ENCODE data around the gene RBKS.
"Not testable (repeated sequence)": the region's sequence is repeated elsewhere in the genome, so short reads cannot be mapped to it uniquely, and the experiment has no call there.

The RBKS gene

DNA sequence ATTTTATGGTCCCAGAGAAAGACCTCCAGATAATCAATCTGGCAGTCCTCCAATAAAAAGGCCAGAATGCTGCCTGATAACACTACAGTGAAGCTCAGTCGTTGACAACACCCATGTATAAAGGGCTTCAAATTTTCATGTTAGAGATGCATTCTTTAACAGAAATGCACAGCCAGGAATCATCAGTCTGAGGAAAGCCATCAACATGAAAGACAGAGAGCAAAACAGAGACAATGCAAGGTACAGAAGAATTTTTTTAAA is 14.1 kb upstream of the RBKS start:
- no peak for DNase-seq

DNA sequence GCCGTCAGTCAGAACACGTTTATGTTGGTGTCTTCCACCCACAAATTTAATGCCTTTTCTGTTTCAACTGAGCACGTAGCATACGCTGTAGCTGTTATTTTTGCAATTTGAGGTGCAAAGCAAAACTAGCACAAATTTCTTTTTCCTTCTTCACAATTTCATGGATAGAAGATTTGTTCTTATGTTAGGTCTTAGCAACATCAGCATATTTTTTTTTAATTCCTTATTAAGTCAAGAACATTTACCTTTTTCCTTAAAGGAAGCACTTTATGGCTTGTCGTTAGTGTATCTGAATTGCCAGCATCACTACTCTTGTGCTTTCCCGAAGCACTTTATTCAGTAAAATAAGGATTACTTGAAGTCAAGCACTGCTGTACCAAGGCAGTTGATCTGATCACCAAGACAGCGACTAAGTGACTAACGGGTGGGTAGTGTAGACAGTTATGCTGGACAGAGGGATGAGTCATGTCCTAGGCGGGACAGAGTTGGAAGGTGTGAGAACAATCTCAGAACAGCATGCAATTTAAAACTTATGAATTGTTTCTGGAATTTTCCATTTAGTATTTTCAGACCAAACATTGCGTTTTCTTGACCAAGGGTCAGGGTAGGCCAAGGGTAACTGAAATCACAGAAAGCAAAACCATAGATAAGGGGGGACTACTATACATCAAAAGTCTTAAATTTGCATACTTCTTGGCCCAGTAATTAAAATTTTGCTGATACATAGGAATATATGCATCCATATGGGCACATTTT is 13.6 kb upstream of the RBKS start:
- no peak for DNase-seq

DNA sequence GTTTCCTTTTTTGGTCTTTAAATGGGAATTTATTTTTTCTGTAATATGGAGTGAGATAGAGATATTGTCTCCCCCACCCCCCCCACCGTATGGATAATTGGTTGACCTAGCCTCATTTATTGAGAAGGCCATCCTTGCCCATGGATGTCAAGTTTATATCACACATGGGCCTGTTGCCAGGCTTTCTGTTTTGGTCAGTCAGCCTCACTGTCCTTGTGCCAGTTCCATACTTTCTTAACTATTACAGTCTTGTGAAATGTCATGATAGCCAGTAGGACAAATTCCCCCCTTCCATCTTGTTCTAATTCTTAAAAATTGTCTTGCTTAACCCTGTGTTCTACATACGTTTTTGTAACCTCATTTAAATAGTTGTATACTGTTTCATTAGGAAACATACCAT is 12.8 kb upstream of the RBKS start:
- no peak for DNase-seq

DNA sequence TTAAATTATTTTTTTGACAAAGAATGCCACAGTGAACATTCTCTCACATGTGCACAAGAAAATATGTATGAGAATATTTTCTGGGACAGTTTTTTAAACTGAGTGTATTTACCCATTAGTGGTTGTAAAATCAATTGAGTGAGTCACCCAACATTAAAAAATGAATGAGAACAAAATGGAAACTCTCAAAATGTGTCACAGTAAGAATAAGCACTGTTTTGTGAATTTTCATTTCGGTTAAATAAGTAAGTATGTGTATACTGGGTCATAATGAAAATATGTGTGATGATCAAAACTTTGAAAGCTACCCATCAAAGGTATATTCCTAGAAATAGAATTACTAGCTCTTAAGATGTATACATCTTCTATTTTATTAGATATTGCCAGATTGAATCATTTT is 11.9 kb upstream of the RBKS start:
- no peak for DNase-seq

DNA sequence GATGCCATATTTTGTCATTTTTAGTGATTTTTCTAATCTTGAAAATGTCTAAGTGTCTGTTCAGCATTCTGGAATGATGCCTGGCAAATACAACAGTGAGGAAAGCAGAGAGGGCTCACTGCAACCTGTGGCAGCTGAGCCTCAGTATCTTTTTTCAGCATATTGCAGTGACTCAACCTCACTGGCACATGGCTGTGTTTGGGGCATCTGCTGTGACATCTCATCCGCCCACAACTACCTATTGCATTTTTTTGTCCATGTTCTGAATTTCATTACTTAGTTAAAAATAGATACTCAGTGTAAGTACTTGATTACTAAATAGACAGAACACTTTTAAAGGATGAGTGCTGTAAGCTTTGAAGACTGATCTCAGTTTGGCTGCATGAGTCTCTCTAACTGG is 11.0 kb upstream of the RBKS start:
- DNase-seq: no peak

DNA sequence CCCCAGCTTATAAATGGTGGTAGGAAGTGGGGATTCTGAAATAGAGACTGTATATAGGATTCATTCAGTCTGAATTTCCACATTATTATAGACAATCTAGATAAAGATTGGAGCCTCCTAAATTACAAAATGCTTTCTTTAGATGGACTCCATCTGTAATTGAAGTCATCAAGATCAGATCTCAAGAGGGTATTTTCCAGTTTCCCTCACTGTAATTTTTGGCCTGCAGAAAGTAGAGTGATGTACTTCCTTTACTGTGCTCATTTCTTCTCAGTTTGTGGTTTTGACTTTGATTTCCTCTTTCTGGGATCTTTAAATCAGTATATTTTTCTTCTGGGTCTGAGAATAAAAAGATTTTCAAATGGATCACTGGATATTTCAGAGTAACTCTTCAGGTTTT is 7.5 kb upstream of the RBKS start:
- DNase-seq: no peak

DNA sequence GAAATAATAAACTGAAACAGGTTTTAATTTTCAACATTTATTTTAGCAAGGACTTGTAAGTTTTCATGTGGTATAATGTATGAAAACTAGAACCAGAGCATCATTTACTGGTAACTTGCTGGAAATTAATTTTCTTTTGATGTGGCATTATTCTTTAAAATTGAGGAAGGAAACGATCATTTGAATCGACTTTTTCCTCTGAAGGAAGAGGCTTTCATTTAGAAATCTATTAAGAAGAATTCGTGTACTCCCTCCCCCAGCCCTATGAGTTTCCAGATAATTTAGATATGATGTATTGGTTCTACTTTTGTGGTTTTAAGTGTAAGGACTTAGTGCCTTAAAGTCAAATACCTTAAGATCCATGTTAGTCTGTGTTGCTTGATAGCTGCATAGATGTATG is 2.8 kb upstream of the RBKS start:
- no peak for DNase-seq

DNA sequence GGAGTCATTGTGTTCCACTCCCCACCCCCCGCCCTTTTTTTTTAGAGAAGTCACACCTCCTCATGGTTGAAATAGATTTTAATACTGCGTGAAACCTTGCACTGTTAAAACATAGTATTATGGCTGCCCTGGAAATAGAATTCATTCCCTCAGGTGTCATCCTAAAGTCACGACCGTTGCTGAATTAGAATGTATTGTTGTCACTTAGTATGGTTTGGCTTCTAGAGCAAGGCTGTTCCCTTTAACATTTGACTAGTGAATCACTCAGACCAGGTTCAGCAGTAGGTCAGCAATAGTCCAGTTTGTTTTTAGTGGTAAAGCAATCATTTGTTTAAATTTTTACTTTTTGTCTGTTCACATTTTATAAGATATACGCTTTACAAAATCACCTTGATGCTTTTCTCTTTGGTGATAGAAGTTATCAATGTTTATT is 1.5 kb upstream of the RBKS start:
- DNase-seq: no peak

DNA sequence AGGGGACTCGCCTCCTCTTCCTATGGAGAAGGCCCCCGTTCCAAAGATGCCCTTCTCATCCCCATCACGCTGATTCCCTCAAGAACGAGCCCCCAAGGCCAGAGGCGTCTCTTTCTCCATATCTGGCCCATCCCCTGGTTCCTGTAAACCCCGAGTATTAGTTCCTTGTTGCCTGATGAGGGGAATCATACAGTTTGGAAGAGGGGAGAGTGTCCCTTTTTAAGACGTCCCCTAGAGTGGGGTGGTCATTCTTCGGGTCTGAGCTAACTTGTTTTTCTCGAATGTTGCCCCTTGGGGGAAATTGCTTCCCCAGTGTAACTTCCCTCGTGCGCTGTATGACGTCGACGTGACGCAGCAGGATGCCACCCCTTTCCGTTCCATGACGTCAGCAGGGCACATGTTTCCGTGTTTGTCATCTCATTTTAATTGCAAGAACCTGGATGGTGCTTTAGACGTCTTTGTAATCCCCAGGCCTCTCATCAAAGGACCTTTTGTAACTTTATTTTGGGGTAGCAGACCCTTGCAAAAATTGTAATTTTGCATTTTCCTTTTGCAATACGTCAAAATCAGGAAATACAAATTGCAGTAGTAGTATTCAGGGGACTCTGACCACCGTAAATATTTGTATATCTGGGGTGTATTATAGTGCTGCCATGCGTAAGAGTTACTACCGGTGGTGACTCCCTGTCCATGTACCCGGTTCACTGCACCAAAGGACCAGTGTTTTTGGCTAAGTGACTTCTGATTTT is 911 bp upstream of the RBKS start:
- DNase-seq: peak; percentile 96

DNA sequence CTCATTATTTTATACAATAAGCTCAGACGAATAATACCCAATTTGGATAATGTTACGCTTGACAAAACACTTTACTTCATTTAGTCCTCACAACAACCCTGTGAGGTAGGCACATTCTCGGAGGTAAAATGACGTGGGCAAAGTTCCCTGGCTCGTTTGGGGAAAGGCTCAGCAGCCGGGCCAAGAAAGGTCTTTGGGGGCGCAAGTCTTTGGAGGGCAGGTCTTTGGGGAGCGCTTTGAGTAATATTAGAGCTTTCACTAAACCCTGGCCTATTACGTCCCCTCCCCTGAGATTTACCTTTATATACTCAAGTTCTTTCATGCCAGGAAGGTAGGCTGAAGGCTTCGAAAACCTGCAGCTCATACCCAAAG is 427 bp downstream of the RBKS start:
- no peak for DNase-seq

DNA sequence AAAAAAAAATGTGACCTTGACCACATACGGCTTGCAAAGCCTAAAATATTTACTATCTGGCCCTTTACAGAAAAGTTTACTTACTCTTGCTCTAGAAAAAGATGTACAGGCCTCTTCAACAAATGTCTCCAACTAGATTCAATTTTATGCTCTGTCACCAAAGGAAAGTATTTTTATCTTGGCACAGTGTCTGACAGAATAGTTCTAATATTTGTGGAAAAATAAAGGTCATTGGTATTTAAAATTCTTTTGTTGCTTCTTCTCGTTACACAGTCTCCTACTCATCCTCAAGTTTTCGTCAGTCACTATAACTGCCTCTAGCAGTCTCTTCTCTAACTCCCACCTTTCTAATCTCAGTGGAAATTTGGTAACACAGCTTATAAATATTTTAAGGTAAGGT is 1.4 kb downstream of the RBKS start:
- DNase-seq: no peak

DNA sequence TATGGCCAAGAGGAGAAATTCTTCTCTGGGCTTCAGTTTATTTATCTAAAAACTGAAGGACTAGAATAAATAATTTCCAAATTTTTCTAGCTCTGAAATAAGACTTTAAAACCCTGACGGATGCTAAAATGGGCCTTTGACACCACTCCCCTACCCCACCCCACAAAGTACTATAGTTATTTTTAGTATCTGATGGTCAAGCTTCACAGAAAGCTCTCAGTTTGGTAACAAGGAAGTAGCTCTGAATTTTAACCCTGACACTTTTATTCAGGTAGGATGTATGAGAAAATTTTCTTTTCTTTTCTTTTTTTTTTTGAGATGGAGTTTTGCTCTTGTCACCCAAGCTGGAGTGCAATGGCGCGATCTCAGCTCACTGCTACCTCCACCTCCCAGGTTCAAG is 2.4 kb downstream of the RBKS start:
- no peak for DNase-seq

DNA sequence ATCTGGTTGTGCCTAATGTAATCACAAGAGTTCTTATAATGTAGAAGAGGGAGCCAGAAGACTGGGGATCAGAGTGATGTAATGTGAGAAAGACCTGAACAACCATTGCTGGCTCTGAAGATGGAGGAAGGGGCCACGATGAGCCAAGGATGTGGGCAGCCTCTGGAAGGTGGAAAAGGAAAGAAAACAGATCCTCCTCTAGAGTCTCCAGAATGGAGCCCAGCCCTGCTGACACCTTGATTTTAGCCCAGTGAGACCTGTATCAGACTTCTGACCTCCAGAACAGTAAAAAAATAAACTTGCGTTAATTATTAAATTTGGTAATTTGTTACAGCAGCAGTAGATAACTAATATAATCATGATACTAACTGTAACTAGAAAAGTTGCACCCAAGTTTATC is 3.1 kb downstream of the RBKS start:
- no peak for DNase-seq

DNA sequence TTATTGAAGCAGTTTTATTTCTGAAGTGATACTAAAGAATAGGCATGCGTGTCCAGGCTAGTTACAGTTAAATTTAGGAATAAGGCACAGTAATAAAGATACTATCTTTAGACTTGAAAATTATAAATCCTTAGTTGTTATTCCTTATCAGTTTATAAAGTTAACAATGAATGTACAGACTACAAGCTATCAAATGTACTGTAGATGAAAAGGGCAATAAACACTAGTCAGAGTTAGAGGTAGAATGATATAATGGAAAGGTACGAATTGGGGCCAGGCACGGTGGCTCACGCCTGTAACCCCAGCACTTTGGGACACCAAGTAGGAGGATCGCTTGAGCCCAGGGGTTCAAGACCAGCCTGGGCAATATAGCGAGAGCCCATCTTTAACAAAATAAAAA is 3.9 kb downstream of the RBKS start:
- DNase-seq: no peak

DNA sequence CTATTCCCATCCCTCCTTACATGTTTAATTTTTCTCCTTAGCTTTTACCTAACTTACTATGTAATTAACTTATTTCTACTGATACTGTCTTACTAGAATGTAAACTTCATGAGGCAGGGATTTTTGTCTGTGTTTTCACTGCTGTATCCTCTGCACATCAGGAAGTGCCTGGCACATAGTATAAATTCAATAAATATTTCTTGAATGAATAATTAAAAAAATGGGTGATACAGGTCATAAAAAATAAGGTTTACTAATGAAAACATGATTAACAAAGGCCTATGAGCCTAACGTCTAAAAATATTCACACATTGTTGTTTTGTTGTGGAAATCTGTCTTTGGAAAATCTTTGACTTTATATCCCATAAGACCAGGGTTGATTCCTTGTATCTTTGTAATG is 4.5 kb downstream of the RBKS start:
- no peak for DNase-seq

DNA sequence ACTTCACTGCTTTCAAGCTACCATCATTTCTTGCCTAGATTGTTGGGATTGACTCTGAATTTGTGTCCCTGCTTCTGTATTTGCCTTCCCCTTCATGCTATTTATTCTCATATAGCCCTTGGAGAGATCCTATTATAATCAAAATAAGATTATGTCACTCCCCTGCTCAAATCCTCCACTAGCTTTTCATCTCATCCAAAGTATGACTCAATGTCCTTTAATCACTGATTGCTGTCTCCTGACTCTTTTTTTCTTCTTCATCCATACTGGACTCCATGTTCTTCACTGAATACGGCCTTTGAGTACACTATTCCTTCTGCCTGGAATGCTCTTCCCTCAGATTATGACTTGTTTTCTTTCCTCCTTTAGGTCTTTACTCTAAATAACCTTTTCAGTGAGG is 5.0 kb downstream of the RBKS start:
- DNase-seq: no peak

DNA sequence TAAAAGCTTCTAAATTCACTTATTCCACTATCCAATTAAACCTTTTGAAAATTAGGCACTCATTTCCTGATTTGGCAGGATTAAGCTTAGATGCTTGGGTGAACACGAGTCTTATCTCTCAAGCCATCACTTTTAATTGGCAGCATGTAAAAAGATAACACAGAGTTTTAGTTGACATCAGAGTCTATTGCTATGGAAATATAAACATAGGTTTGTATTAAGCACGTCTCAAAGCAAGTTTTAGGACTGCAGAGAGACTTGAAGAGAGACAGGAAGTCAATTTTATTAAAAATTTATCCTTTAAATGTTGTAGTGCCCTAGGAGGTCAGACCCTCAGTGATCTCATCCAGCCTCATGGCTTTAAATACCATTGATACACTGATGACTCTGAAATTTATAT is 5.6 kb downstream of the RBKS start:
- DNase-seq: no peak

DNA sequence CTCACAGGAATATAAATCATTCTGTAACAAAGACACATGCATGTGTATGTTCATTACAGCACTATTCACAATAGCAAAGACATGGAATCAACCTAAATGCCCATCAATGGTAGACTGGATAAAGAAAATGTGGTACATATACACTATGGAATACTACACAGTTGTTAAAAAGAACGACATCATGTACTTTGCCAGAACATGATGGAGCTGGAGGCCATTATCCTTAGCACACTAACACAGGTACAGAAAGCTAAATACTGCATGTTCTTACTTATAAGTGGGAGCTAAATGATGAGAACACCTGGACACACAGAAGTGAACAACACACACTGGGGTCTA is 7.6 kb downstream of the RBKS start:
- not testable (repeated sequence) for DNase-seq

DNA sequence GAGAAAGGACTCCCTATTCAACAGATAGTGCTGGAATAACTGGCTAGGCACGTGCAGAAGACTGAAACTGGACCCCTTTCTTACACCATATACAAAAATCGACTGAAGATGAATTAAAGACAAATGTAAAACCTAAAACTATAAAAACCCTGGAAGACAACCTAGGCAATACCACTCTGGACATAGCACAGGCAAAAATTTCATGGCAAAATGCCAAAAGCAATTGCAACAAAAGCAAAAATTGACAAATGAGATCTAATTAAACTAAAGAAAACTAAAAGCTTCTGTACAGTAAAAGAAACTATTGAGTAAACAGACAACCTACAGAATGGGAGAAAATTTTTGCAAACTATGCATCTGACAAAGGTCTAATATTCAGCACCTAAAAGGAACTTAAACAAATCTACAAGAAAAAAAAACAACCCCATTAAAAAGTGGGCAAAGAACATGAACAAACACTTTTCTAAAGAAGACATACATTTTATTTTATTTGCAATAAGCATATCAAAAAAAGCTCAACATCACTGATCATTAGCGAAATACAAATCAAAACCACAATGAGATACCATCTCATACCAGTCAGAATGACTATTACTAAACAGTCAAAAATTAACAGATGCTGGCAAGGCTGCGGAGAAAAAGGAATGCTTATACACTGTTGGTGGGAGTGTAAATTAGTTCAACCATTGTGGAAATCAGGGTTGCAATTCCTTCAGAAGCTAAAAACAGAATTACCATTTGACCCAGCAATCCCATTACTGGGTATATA is 8.2 kb downstream of the RBKS start:
- not testable (repeated sequence) for DNase-seq

DNA sequence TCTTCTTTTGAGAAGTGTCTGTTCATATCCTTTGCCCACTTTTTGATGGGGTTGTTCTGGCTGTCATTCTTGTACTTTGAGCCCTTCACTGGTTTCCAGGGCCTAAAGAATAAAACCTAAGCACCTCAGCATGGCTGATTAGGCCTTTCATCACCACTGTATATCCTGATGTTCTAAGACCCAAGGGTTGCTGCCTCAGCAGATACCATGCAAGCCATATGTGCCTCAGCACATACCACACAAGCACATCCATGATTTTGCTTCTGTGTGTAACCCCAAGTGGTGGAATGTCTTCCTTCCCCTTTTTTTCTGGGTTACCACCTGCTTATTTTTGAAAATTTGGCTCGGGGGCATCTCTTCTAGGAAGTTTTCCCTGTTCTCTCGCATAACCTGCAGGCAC is 11.4 kb downstream of the RBKS start:
- DNase-seq: no peak

DNA sequence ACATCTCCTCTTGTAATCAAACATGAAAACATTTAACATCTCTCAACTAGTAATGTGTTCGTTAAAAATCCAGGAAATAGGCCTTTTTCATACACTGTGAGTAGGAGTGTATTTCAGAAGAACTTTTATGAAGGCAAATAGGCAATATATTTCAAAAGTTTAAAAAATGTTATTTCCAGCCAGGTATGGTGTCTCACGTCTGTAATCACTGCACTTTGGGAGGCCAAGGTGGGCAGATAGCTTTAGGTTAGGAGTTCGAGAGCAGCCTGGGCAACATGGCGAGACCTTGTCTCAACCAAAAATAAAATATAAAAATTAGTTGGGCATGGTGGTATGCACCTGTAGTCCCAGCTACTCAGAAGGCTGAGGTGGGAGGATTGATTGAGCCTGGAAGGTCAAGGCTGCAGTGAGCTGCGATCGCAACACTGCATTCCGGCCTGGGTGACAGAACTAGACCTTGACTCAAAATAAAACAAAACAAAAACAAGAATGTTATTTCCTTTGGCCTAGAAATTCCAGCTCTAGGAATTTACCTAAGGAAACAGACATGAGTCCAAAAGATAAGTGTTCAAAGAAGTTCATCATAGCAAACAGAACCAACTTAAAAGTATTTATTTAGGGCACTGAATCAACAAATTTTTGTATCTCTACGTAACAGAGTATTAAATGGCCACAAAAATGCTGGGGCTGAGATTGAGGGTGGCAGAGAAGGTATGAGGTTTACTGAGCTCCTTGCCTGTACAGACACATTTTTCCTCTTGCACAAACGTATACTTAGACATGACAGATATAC is 14.9 kb downstream of the RBKS start:
- no peak for DNase-seq

DNA sequence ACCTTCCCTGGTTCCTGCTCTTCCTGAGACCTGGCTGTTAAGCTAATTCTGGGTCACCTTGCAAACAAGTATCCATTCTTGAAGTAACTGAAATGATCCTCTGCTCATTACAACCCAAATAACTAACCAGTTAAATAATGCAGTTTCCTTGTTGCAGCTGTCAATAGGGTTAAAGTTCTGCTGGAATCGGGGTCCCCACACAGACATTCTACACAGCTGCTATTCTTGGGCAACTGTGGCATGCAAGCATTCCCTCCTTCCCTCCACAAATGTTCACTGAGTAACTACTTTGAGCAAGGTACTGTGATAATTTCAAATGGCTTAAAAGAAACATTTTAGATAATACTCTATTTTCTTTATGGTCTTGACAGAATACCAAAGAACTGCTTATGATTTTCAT is 17.1 kb downstream of the RBKS start:
- DNase-seq: no peak

DNA sequence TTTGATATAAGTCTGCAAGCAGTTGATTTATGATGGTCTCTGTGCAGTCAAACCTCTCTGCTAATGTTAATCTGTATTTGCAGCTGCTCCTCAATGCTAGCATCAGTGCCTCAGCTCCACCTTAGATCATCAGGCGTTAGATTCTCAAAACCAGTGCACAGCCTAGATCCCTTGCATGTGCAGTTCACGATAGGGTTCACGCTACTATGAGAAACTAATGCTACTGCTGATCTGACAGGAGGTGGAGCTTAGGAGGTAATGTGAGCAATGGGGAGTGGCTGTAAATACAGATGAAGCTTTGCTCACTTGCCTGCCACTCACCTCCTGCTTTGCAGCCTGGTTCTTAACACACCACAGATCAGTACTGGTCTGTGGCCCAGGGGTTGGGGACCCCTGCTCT is 18.4 kb downstream of the RBKS start:
- DNase-seq: no peak

DNA sequence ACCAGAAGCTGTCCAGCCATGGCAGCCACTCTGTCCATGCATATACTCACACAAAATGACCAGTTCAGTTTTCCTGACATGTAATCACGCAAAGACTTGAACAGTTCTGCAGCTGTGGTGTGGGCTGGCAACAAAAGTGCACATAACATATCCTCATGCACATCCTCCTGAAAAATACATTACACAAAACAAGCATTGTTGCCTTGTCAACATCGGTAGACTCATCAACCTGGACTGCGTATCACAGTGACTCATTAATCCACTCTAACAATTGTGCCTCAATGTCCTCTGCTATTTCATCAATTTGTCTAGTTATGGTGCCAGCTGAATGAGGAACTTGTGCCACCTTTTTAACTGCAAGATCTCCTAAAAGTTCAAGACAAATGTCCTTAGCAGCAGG is 19.5 kb downstream of the RBKS start:
- DNase-seq: no peak

All from CD4-positive, alpha-beta T cell treated with Interferon gamma for 1 hour (primary cell).